CD4-positive, alpha-beta T cell treated with Interleukin-6 at 100 ng/mL for 8 hours (primary cell): ENCODE measurements around the gene FNDC7.
"Not testable (repeated sequence)": the region's sequence is repeated elsewhere in the genome, so short reads cannot be mapped to it uniquely, and the experiment has no call there.

Experiments
- DNase-seq: peaks from one replicate; pipeline ENCODE4 v3.0.0-alpha.2; 2020; ENCODE audit warnings: mixed read lengths, low spot score

The FNDC7 gene

GRCh38 chr1:108734171-108734865 lies 21.6 kb downstream of the FNDC7 start:
- DNase-seq = no peak

- no peak for DNase-seq
These were observed 29.5 kb downstream of the FNDC7 start for GRCh38 chr1:108742253-108742652.

- DNase-seq = no peak
These were observed 33.3 kb downstream of the FNDC7 start for GRCh38 chr1:108745980-108746381.

GRCh38 chr1:108746382-108747170 lies 33.9 kb downstream of the FNDC7 start, which contains the start of gene STXBP3:
Gene STXBP3 (plus strand): TSS chr1:108746674. CDS start chr1:108746738, 64 bp downstream.
- DNase-seq = peak; percentile 99

- DNase-seq = peak; percentile 20
These were observed 34.6 kb downstream of the FNDC7 start for GRCh38 chr1:108747171-108747850.

- no peak for DNase-seq
These were observed 35.2 kb downstream of the FNDC7 start for GRCh38 chr1:108747898-108748297.

GRCh38 chr1:108749081-108749480 lies 36.4 kb downstream of the FNDC7 start:
- DNase-seq = no peak

GRCh38 chr1:108750476-108751181 lies 37.9 kb downstream of the FNDC7 start:
- no peak for DNase-seq

- DNase-seq = no peak
These were observed 40.7 kb downstream of the FNDC7 start for GRCh38 chr1:108753363-108753762.

GRCh38 chr1:108758796-108759195 lies 46.1 kb downstream of the FNDC7 start:
- DNase-seq = no peak

GRCh38 chr1:108767115-108767514 lies 54.4 kb downstream of the FNDC7 start:
- DNase-seq = no peak

- DNase-seq = no peak
These were observed 55.0 kb downstream of the FNDC7 start for GRCh38 chr1:108767708-108768107.

GRCh38 chr1:108777839-108778238 lies 65.1 kb downstream of the FNDC7 start:
- DNase-seq = no peak

- DNase-seq = no peak
These were observed 66.7 kb downstream of the FNDC7 start for GRCh38 chr1:108779455-108779854.

- DNase-seq = no peak
These were observed 68.3 kb downstream of the FNDC7 start for GRCh38 chr1:108780937-108781574.

GRCh38 chr1:108781575-108781944 lies 68.9 kb downstream of the FNDC7 start:
- not testable (repeated sequence) for DNase-seq

GRCh38 chr1:108785264-108785663 lies 72.6 kb downstream of the FNDC7 start:
- no peak for DNase-seq

GRCh38 chr1:108785880-108786279 lies 73.2 kb downstream of the FNDC7 start:
- no peak for DNase-seq

- DNase-seq = no peak
These were observed 79.1 kb downstream of the FNDC7 start for GRCh38 chr1:108791790-108792189.
